Muscle of arm (tissue), 12 donors: ENCODE measurements around the gene LLGL2. TPM values are rescaled to one million over a fixed set of nuclear protein-coding genes. Genes with fewer than 3 reads are reported as not detected.

Source experiments
- DNase-seq: peaks from one replicate; pipeline ENCODE4 v3.0.0-alpha.2; 2013
- polyA plus RNA-seq, 12 donors: library from polyadenylated mRNA; unstranded; fragments of 120-200 nt; gene quantifications; one replicate each; pipeline ENCODE4 v1.2.1, GENCODE V29; 2013; ENCODE audit not compliant: insufficient read length in 12 of 12

LLGL2 gene
- polyA plus RNA-seq, 12 donors: 2.1 to 58.8 (median 5.4) TPM; not detected in 1

DNA sequence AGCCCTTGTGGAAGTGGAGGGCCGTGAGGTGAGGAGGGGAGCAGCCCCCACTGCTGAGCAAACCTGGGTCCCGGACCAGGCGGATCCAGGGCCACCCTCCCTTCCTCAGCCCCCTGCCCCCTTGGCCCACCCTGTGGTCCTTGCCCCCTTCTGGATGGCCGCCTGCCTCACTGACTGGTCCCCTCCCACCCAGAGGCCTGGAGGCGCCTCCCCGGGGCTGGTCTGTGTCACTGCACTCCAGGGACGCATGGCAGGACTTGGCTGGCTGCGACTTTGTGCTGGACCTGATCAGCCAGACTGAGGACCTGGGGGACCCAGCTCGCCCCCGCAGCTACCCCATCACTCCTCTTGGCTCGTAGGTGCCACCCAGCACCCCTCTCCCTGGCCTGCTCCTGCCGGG is 88.5 kb downstream of the LLGL2 start:
- DNase-seq: no peak

DNA sequence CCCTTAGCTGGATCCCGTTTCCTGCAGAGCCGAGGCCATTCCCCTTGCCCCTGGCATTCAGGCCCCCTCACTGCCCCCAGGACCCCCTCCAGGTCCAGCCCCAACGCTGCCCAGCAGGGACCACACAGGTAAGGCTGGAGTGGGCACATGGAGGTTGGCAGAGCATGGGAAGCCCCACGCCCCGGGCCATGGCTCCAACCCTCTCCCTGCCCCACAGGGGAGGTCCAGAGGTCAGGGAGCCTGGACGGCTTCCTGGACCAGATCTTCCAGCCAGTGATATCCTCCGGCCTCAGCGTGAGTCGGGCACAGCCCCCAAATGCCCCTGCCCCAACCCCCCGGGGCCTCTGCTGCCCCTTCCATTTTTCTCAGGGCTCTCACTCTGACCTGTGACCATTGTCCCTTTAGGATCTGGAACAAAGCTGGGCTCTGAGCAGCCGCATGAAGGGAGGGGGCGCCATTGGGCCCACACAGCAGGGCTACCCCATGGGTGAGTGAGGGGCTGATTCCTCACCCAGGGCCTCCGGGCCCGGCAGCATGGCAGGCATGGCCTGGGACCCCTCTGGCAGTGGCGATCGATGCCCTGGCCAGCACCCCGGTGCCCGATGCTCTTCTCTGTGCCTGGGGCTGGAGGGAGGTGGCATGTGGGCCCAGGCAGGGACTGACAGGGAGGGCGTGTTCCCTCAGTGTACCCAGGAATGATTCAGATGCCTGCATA is 89.2 kb downstream of the LLGL2 start:
- DNase-seq: no peak

DNA sequence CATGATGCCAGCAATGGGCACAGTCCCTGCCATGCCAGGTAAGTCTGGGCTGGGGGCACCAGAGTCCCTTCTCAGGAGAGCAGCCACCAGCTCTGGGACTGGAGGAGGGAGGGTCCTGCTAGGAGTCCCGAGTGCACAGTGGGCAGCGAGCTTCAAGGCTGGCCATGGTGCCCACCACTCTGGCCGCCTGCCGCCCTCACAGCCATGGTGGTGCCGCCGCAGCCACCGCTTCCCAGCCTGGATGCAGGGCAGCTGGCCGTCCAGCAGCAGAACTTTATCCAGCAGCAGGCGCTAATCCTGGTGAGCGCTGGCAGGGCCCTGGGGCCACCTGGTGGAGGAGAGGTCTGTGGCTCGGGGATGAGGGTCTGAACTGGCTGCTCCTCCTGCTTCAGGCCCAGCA is 89.8 kb downstream of the LLGL2 start:
- DNase-seq: no peak

DNA sequence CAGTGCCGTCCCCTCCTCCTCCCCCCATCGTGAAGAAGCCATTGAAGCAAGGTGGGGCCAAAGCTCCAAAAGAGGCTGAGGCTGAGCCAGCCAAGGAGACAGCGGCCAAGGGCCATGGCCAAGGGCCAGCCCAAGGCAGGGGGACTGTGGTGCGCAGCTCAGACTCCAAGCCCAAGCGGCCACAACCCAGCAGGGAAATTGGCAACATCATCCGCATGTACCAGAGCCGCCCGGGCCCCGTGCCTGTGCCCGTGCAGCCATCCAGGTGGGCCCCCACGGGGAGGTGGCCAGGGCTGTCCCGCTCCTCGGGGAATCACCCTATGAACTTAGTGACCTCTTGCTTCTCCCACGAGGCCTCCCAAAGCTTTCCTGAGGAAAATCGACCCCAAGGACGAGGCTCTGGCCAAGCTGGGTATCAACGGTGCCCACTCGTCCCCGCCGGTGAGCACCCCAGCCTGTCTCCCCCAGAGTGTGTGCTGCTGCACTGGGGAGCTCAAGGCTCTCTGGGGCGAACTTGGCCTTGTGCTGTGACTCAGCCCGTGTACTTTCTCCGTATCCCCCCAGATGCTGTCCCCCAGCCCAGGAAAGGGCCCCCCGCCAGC is 91.1 kb downstream of the LLGL2 start:
- no peak for DNase-seq

DNA sequence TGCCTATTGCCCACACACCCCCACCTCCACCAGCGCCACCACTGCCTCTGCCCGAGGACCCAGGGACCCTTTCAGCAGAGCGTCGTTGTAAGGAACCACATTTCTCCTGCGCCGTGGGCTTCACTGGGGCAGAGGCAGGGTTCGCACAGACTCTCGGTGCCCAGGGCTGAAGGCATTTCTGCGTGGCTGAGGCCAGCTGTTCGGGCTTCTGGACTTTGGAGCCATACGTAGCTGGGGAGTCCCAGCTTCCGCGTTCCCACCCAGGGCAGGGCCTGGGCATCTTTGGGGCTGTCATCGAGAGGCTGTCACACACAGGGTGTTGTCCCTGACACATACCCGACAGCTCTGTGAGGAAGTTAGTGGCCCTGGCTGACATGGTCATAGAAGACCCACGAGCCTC is 91.7 kb downstream of the LLGL2 start:
- DNase-seq: no peak

DNA sequence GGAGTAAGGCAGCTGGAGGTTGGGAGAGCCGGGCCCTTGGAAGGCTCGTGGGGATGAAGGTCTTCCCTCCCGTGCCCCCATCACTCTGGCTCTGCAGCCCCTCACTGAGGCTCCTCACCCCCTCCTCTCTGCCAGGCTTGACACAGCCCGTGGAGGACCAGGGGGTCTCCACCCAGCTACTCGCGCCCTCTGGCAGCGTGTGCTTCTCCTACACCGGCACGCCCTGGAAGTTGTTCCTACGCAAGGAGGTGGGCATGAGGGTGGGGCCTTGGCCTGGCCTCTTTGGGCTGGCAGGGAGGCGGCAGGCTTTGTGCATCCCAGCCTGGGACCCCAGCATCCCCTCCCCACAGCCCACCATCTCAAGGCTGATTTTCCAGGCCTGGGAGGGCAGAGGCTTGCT is 92.2 kb downstream of the LLGL2 start:
- DNase-seq: no peak

DNA sequence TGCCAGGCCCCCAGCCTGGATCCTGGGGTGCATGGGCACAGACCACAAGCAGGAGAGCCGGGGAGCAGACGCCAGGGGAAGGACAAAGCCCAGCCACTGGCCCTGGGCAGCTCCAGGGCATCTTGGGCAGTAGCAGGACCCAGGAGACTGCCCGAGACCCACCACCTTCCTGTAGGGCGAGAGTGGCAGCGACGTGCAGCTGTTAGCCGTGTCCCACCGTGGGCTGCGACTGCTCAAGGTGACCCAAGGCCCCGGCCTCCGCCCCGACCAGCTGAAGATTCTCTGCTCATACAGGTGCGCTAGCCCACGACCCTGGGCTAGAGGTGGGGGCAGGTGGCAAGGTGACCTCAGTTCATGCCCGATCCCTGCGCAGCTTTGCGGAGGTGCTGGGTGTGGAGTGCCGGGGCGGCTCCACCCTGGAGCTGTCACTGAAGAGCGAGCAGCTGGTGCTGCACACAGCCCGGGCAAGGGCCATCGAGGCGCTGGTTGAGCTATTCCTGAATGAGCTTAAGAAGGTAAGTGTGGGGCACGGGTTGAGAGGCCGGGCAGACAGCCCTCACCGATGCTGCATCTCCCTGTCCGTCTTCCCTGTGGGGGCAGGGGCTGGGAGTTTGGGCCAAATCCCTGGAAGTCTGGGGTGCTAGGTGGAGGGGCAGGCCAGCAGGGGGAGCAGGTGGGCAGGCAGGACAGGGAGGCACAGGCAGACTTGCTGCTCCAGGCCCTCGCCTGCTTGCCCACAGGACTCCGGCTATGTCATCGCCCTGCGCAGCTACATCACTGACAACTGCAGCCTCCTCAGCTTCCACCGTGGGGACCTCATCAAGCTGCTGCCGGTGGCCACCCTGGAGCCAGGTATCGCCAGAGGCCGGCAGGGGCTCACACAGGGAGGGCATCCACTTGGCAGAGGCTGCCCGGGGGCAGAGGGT is 94.3 kb downstream of the LLGL2 start:
- DNase-seq: no peak

DNA sequence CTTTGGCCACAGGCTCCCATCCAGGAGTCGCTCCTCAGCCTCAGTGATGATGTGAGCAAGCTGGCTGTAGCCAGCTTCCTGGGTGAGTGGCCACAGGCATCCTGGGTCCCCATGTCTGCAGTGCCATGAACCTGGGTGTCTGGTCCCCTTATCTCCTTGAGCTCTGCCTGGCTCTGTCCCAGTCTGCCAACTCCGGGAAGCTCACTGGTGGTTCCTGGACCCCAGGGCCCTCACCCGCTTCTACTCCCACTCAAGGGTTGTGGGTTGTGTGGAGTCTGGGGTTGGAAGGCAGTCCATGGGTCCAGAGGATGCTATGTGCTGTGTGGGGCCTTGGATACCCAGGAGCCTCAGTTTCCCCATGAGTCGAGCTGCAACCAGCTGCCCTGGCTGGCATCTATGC is 96.0 kb downstream of the LLGL2 start:
- DNase-seq: no peak

DNA sequence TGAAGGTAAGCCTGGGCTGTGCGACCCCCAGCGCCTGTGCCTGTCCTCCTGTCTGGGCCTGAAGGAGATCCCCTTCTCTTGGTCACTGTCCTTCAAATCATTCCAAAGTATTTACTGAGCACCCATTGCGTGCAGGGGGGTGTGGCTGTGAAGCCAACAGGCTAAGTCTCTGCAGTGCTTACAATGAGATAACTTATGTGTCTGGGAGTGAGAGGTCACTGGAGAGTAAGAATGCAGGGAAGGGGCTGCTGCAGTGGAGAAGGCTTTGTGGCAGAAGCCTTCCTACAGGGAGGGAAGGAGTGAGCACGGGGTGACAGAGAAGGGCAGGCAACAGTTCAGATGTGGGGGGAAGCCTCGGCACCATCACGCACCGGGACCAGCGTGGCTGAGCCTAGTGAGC is 96.6 kb downstream of the LLGL2 start:
- no peak for DNase-seq

DNA sequence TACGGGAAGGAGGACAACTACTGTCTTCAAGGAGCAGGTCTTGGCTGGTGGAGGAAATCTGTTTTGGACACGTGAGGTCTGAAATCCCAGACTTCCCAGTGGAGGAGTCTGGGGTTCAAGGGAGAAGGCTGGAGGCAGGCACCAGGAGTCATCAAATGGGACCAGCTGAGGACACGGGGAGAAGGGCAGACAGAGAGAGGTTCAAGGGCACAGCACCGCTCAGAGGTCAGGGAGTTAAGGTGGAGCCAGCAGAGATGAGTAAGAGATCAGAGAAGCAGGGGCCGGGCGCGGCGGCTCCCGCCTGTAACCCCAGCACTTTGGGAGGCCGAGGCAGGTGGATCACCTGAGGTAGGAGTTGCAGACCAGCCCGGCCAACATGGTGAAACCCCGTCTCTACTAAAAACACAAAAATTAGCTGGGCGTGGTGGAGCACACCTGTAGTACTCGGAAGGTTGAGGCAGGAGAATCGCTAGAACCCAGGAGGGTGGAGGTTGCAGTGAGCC is 97.3 kb downstream of the LLGL2 start:
- DNase-seq: no peak

DNA sequence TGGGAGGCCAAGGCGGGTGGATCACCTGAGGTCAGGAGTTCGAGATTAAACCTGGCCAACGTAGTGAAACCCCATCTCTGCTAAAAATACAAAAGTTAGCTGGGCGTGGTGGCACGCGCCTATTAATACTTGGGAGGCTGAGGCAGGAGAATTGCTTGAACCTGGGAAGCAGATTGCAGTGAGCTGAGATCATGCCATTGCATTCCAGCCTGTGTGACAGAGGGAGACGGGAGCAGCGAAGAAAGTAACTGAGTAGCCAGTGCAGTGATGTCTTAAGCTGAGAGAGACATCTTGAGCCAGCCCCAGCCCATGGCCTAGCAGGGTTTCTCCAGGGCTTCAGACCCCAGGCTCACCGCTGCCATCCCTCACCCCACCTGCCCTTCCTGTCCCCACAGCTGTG is 97.9 kb downstream of the LLGL2 start:
- DNase-seq: no peak

DNA sequence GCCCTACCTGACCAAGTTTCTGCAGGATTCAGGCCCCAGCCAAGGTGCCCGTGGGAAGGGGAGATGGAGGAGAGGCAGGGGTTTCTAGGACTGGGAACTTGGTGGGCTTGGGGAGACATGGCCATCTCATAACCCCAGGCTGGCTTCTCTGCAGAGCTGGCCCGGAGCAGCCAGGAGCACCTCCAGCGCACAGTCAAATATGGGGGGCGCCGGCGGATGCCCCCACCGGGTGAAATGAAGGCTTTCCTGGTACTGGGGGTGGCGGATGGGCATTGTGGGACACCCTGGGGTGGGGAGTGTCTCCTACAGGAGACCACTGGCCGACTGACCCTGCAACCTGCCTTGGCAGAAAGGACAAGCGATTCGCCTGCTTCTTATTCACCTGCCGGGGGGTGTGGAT is 98.5 kb downstream of the LLGL2 start:
- DNase-seq: no peak

Other genes starting within 250 kb of the LLGL2 start
- gene SLC25A19, start 236.3 kb upstream of the LLGL2 start, polyA plus RNA-seq: 1 to 10 TPM in 10 of 12 donors, not detected in 2; 4.1 to 7.5 (median 5.8) TPM
- 100 to 1,000 TPM; 114 to 448 (median 175) TPM for gene GRB2, start 120.0 kb upstream of the LLGL2 start, polyA plus RNA-seq
- 10 to 100 TPM in 11 of 12 donors, not detected in 1; 43.9 to 87.2 (median 57.4) TPM for gene TMEM94, start 69.1 kb upstream of the LLGL2 start, polyA plus RNA-seq
- 10 to 100 TPM in 11 of 12 donors, not detected in 1; 17.0 to 65.2 (median 20.7) TPM for gene CASKIN2, start 10.2 kb upstream of the LLGL2 start, polyA plus RNA-seq
- gene TSEN54, start 9.2 kb upstream of the LLGL2 start, polyA plus RNA-seq: 10 to 100 TPM in 11 of 12 donors, not detected in 1; 18.0 to 28.5 (median 20.9) TPM
- gene MYO15B, start 62.1 kb downstream of the LLGL2 start, polyA plus RNA-seq: 100 to 1,000 TPM in 6 of 12 donors, 10 to 100 TPM in 5, not detected in 1; 56.2 to 196 (median 104) TPM
- gene SMIM5, start 107.7 kb downstream of the LLGL2 start, polyA plus RNA-seq: 10 to 100 TPM in 2 of 12 donors, 1 to 10 TPM in 9, not detected in 1; 5.3 to 12.2 (median 7.5) TPM
- 10 to 100 TPM in 11 of 12 donors, not detected in 1; 12.3 to 36.8 (median 16.4) TPM for gene RECQL5, start 141.5 kb downstream of the LLGL2 start, polyA plus RNA-seq
- 100 to 1,000 TPM in 1 of 12 donors, 10 to 100 TPM in 10, not detected in 1; 66.0 to 125 (median 72.9) TPM for gene SAP30BP, start 141.6 kb downstream of the LLGL2 start, polyA plus RNA-seq
- gene ITGB4, start 195.8 kb downstream of the LLGL2 start, polyA plus RNA-seq: 10 to 100 TPM in 3 of 12 donors, 1 to 10 TPM in 8, not detected in 1; 3.3 to 55.7 (median 5.9) TPM
- gene GALK1, start 239.5 kb downstream of the LLGL2 start, polyA plus RNA-seq: 10 to 100 TPM in 11 of 12 donors, not detected in 1; 15.1 to 26.5 (median 21.0) TPM